Thoracic aorta (tissue), 2 donors: ENCODE data around the gene ATP6V0D1. TPM values are rescaled to one million over a fixed set of nuclear protein-coding genes. Genes with fewer than 3 reads are reported as not detected.

Experiments
- ATAC-seq: fragments of 150-250 bp; one replicate; pipeline ENCODE4 v1.8.0; 2017; ENCODE audit warnings: low read depth; ENCODE audit not compliant: insufficient number of reproducible peaks, low FRiP score
- DNase-seq: peaks from one replicate; pipeline ENCODE4 v3.0.0-alpha.2; 2020; ENCODE audit warnings: low spot score
- H3K27ac ChIP-seq, 2 donors: fragments of 200-600 bp; sonication (generic); 1 replicate in 1 of 2; 2 replicates in 1 of 2; pipeline ENCODE4 v1.5.1; 2016; ENCODE audit warnings: mild to moderate bottlenecking in 2 of 2, moderate library complexity in 2 of 2
- H3K27me3 ChIP-seq: fragments of 200-600 bp; sonication (generic); replicated peaks from 2 replicates; pipeline ENCODE4 v1.6.0; 2016; ENCODE audit warnings: mild to moderate bottlenecking; ENCODE audit not compliant: insufficient read depth
- H3K36me3 ChIP-seq: fragments of 200-600 bp; sonication (generic); one replicate; pipeline ENCODE4 v1.5.1; 2016
- H3K4me1 ChIP-seq, 2 donors: fragments of 200-600 bp; sonication (generic); 1 replicate in 1 of 2; 2 replicates in 1 of 2; pipeline versions ENCODE4 v1.5.1 to v1.6.0; 2016; ENCODE audit warnings: low read depth in 2 of 2, mild to moderate bottlenecking in 1 of 2; ENCODE audit not compliant: control insufficient read depth in 1 of 2
- H3K4me3 ChIP-seq: fragments of 200-600 bp; sonication (generic); 2 replicates; pipeline ENCODE4 v1.5.1; 2016; ENCODE audit warnings: mild to moderate bottlenecking
- H3K9me3 ChIP-seq: fragments of 200-600 bp; sonication (generic); 2 replicates; pipeline ENCODE4 v1.5.1; 2016
- total RNA-seq, 2 donors: library from RNA; depleted of rRNA; stranded (reverse); fragments of >200 nt; gene quantifications; one replicate each; pipeline versions ENCODE4 v1.1.0 to v1.2.3, GENCODE V29; 2016
- TF ChIP-seq, protein P1 (sequence below): fragments of 200-600 bp; sonication (generic); IDR thresholded peaks from one replicate; pipeline ENCODE4 v1.5.1; 2019; ENCODE audit warnings: antibody characterized with exemption

The ATP6V0D1 gene
- total RNA-seq, 2 donors from 2014 or later, result 68.6 to 72.7 TPM

DNA sequence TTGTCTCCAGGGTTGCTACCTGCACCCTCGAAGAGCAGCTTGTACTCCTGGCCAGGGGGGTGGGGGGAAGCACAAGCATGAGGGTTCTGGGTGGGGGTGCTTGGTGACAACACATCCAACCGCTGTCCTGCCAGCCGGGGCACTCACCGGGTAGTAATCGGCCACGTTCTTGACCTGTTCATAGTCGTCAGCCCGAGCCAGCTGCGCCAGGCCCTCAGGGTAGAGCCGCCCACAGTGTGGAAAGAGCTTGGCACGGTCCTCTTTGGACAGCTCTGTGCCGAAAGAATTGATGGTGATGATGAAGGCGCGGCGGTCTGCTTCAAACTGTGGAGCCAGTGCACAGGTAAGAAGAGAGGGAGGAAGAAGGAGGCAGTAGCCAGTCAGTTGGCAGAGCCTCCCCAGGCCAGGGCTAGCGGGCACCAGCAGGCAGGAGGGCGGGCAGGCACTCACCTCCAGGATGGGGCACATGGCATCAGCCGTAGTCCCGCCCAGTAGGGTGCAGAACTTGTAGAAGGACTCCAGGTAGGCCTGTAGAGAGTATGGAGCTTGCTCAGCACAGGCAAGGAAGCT is 42.0 kb downstream of the ATP6V0D1 start:
- DNase-seq (no peak), ATAC-seq (no peak)
- Histone ChIP-seq H3K27ac (no peak overlapping the region), H3K4me1 (peaks cover 0 to 23% of the 10 kb centered on the region in 2 donors), H3K9me3 (no peaks in the 10 kb centered on the region), H3K4me3 (no peak overlapping the region), H3K36me3 (peaks cover 31% of the 10 kb centered on the region), H3K27me3 (no peaks in the 10 kb centered on the region)
- TF ChIP-seq, protein P1, sequence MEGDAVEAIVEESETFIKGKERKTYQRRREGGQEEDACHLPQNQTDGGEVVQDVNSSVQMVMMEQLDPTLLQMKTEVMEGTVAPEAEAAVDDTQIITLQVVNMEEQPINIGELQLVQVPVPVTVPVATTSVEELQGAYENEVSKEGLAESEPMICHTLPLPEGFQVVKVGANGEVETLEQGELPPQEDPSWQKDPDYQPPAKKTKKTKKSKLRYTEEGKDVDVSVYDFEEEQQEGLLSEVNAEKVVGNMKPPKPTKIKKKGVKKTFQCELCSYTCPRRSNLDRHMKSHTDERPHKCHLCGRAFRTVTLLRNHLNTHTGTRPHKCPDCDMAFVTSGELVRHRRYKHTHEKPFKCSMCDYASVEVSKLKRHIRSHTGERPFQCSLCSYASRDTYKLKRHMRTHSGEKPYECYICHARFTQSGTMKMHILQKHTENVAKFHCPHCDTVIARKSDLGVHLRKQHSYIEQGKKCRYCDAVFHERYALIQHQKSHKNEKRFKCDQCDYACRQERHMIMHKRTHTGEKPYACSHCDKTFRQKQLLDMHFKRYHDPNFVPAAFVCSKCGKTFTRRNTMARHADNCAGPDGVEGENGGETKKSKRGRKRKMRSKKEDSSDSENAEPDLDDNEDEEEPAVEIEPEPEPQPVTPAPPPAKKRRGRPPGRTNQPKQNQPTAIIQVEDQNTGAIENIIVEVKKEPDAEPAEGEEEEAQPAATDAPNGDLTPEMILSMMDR, result no peak

DNA sequence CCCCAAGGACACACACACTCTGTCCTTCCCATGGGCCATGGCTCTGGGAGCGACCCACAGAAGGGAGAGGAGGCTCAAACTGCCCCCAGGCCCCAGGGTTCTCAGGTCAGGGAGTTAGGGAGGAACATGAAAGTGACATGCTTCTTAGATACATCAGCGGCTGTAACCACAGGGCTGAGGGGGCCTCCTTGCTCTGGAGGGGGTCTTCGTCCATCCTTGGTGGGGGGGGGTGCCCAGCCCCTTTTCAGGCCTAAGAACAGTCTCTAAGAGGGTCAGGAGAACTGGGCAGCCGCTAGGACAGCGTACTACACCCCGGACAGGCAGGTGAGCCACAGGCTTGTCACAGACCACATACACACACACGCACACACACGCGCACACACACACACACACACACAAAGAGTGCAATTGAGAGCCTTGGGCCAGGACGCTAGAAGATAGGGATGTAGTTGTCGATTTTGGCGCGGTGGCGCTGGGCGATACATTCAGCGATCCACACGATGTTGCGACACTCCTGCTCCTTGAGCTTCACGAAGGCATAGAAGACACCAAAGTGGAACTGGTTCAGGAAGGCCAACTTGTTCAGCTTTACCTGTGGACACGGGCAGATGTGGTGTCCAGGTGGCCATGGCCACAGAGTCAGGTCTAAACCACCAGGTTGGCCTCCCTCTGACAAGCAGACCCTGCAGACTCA is 42.7 kb downstream of the ATP6V0D1 start:
- ATAC-seq, result no peak
- peaks cover 31% of the 10 kb centered on the region for H3K36me3 ChIP-seq

DNA sequence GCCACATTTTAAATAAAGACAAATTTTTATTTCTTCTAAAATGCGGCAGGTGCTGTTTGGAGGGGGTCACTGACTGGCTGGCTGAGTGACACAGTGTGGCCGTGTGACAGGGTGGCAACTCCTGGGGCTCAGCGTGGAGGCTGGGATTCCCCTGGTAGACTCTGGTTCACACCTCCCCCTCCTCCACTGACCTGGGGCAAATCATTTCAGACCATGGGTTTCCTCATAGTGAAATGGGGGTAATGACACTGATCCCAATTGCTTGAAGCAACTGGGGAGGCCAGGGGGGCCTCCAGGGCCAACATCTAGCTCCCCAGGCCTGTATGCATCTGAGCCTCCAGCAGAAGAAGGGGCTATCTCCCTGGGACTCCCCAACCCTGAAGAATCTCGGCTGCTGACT is 43.4 kb downstream of the ATP6V0D1 start:
- H3K9me3 ChIP-seq, result no peaks in the 10 kb centered on the region
- no peak overlapping the region for H3K4me3 ChIP-seq
- no peaks in the 10 kb centered on the region for H3K27me3 ChIP-seq
- peaks cover 31% of the 10 kb centered on the region for H3K36me3 ChIP-seq
- H3K4me1 ChIP-seq, result peaks cover 0 to 11% of the 10 kb centered on the region in 2 donors
- DNase-seq (no peak), ATAC-seq (no peak)
- TF ChIP-seq, protein P1, result no peak
- no peak overlapping the region for H3K27ac ChIP-seq

More for the DNA sequence above, 42.7 kb downstream of the ATP6V0D1 start:
- Histone ChIP-seq H3K27ac (no peak overlapping the region), H3K4me1 (peaks cover 0 to 17% of the 10 kb centered on the region in 2 donors), H3K9me3 (no peaks in the 10 kb centered on the region), H3K27me3 (no peaks in the 10 kb centered on the region), H3K4me3 (no peak overlapping the region)
- DNase-seq, result no peak
- TF ChIP-seq, protein P1, result no peak

DNA sequence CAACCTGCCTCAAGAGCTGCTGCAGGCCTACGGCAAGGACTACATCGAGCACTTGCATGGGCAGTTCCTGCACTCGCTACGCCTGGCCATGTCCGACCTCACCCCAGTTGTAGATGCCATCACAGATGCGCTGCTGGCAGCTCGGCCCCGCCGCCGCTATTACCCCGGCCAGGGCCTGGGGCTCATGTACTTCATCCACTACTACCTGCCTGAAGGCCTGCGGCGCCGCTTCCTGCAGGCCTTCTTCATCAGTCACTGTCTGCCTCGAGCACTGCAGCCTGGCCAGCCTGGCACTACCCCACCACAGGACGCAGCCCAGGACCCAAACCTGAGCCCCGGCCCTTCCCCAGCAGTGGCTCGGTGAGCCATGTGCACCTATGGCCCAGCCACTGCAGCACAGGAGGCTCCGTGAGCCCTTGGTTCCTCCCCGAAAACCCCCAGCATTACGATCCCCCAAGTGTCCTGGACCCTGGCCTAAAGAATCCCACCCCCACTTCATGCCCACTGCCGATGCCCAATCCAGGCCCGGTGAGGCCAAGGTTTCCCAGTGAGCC is 44.2 kb downstream of the ATP6V0D1 start:
- Histone ChIP-seq H3K4me3 (no peak overlapping the region), H3K4me1 (peaks cover 0 to 6% of the 10 kb centered on the region in 2 donors), H3K27ac (no peak overlapping the region), H3K36me3 (peaks cover 31% of the 10 kb centered on the region), H3K27me3 (no peaks in the 10 kb centered on the region), H3K9me3 (no peaks in the 10 kb centered on the region)
- TF ChIP-seq, protein P1, result no peak
- ATAC-seq, result no peak
- no peak for DNase-seq

DNA sequence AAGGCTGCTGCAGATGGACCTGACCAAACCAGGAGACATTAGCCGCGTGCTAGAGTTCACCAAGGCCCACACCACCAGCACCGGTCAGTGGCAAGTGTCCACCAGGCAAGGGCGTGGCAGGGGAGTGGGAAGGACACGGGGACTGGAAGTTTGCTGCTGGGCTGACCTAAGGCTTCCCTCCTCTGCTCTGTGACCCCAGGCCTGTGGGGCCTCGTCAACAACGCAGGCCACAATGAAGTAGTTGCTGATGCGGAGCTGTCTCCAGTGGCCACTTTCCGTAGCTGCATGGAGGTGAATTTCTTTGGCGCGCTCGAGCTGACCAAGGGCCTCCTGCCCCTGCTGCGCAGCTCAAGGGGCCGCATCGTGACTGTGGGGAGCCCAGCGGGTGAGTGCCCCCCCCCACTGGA is 45.2 kb downstream of the ATP6V0D1 start:
- DNase-seq, result no peak
- Histone ChIP-seq H3K27ac (no peak overlapping the region), H3K4me3 (no peak overlapping the region), H3K9me3 (no peaks in the 10 kb centered on the region), H3K27me3 (no peaks in the 10 kb centered on the region), H3K36me3 (peaks cover 30% of the 10 kb centered on the region), H3K4me1 (peaks cover 0 to 7% of the 10 kb centered on the region in 2 donors)
- TF ChIP-seq, protein P1, result no peak
- no peak for ATAC-seq
